ENCODE results near the gene FARS2. TPM values are rescaled to one million over a fixed set of nuclear protein-coding genes. Genes with fewer than 3 reads are reported as not detected.

The FARS2 gene
- total RNA-seq, 2 donors from 2014 or later: 16.2 to 18.3 TPM

DNA sequence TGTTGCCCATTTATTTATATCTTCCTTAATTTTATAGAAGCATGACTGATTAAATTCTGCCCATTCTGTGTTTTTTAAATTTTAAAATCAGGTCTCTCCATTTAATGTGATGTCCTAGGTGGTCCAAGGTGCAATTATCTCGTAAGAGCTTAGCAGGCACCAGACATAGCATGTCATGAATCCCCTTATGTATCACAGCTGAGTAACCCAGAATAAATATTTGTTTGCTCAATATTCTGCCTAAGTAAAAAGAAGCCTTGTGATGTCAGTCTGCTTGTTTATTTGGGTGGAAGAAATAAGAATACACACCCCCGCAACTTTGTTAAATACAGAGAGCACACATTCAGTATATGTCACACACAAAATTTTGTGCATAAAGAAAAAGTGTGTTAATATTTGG is 211.3 kb downstream of the FARS2 start:
- no peak overlapping the region for H3K4me3 Mint-ChIP-seq
- no peak for DNase-seq
- no peaks in the 10 kb centered on the region for H3K27me3 Mint-ChIP-seq (ENCODE audit: insufficient read depth)
- Histone ChIP-seq H3K4me1 (ENCODE audit: control insufficient read depth, insufficient read depth, low read length) (no peaks in the 10 kb centered on the region), H3K36me3 (ENCODE audit: control insufficient read depth, insufficient read depth, low read length) (no peaks in the 10 kb centered on the region), H3K9me3 (ENCODE audit: control insufficient read depth, low read length) (no peaks in the 10 kb centered on the region), H3K4me3 (ENCODE audit: low read length) (no peak overlapping the region), H3K27ac (ENCODE audit: low read depth, low read length) (peak overlapping the region; percentile 89), H3K9ac (ENCODE audit: extremely low read depth, low read length, poor library complexity, severe bottlenecking) (no peak overlapping the region), H3K27me3 (ENCODE audit: control insufficient read depth, insufficient read depth, low read length, poor library complexity, severe bottlenecking) (no peaks in the 10 kb centered on the region)
- no peaks in the 10 kb centered on the region for H3K9me3 Mint-ChIP-seq
- no peak overlapping the region for H3K27ac Mint-ChIP-seq
- H3K4me1 Mint-ChIP-seq: peaks cover 20% of the 10 kb centered on the region
- TF ChIP-seq, protein P1, sequence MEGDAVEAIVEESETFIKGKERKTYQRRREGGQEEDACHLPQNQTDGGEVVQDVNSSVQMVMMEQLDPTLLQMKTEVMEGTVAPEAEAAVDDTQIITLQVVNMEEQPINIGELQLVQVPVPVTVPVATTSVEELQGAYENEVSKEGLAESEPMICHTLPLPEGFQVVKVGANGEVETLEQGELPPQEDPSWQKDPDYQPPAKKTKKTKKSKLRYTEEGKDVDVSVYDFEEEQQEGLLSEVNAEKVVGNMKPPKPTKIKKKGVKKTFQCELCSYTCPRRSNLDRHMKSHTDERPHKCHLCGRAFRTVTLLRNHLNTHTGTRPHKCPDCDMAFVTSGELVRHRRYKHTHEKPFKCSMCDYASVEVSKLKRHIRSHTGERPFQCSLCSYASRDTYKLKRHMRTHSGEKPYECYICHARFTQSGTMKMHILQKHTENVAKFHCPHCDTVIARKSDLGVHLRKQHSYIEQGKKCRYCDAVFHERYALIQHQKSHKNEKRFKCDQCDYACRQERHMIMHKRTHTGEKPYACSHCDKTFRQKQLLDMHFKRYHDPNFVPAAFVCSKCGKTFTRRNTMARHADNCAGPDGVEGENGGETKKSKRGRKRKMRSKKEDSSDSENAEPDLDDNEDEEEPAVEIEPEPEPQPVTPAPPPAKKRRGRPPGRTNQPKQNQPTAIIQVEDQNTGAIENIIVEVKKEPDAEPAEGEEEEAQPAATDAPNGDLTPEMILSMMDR (conservative IDR thresholded peaks at IDR 0.05): no peak
- H3K36me3 Mint-ChIP-seq (ENCODE audit: low read depth): no peaks in the 10 kb centered on the region
- whole genome bisulfite sequencing, 2 experiments (ENCODE audit: insufficient coverage in 1 of 2, insufficient read length in 1 of 2): 64 to 76% methylated on average over 1 of the region's 2 CpGs

DNA sequence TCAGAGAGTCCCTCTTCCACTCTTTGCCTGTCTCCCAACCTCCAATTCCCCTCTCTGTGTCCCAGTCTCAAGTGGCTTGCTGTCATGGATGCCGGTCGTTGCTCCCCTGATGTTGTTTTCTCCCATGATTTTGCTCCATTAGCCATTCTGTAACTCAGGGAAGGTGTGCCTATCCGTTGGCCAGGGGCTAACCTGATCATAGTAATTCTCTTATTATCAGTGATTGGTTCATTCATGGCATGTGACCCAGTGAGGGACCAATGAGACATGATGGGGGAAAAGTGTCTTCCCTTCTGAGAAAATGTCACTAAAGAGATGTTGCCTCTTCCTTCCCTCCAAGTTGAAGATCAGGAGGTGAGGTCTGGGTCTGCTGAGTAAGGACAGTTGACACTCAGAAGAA is 214.5 kb downstream of the FARS2 start:
- 96% methylated on average over 3 of the region's 3 CpGs; no CpG with 5 or more reads in 1 of the 2 experiments for WGBS, 2 experiments (ENCODE audit: insufficient coverage in 1 of 2, insufficient read length in 1 of 2)
- Mint-ChIP-seq H3K27me3 (ENCODE audit: insufficient read depth) (no peaks in the 10 kb centered on the region), H3K4me3 (no peak overlapping the region), H3K27ac (no peak overlapping the region), H3K36me3 (ENCODE audit: low read depth) (no peaks in the 10 kb centered on the region), H3K4me1 (peaks cover 10% of the 10 kb centered on the region), H3K9me3 (no peaks in the 10 kb centered on the region)
- DNase-seq: no peak
- Histone ChIP-seq H3K9ac (ENCODE audit: extremely low read depth, low read length, poor library complexity, severe bottlenecking) (no peak overlapping the region), H3K4me1 (ENCODE audit: control insufficient read depth, insufficient read depth, low read length) (no peaks in the 10 kb centered on the region), H3K36me3 (ENCODE audit: control insufficient read depth, insufficient read depth, low read length) (no peaks in the 10 kb centered on the region), H3K9me3 (ENCODE audit: control insufficient read depth, low read length) (no peaks in the 10 kb centered on the region), H3K4me3 (ENCODE audit: low read length) (no peak overlapping the region), H3K27me3 (ENCODE audit: control insufficient read depth, insufficient read depth, low read length, poor library complexity, severe bottlenecking) (no peaks in the 10 kb centered on the region), H3K27ac (ENCODE audit: low read depth, low read length) (no peak overlapping the region)
- TF ChIP-seq, protein P1 (conservative IDR thresholded peaks at IDR 0.05): no peak

DNA sequence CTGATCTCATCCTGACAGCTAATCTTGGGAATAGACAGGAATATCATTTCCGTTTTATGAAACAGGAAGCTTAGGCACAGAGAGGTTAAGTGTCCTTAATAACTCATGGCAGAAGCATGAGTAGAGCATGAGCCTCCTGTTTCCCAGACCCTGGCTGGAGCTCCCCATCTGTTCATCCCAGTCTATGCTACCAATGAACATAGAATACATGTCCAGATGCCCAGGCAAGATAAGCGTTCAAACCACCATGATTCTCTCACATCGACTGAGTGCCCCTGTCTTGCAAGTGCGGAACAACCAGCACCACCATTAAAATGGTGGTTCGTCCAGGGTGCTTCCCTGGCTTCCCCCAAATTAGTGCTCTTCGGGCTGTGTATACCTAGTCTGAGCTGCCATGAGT is 217.1 kb downstream of the FARS2 start:
- WGBS, 2 experiments (ENCODE audit: insufficient coverage in 1 of 2, insufficient read length in 1 of 2): 91% methylated on average over 6 of the region's 6 CpGs
- TF ChIP-seq, protein P1 (conservative IDR thresholded peaks at IDR 0.05): no peak
- no peak overlapping the region for H3K4me3 ChIP-seq (ENCODE audit: low read length)
- H3K27me3 ChIP-seq (ENCODE audit: control insufficient read depth, insufficient read depth, low read length, poor library complexity, severe bottlenecking): no peaks in the 10 kb centered on the region
- H3K9me3 ChIP-seq (ENCODE audit: control insufficient read depth, low read length): no peaks in the 10 kb centered on the region
- Mint-ChIP-seq H3K27ac (no peak overlapping the region), H3K9me3 (no peaks in the 10 kb centered on the region), H3K4me3 (no peak overlapping the region), H3K4me1 (peaks cover 20% of the 10 kb centered on the region), H3K27me3 (ENCODE audit: insufficient read depth) (no peaks in the 10 kb centered on the region), H3K36me3 (ENCODE audit: low read depth) (no peaks in the 10 kb centered on the region)
- no peak overlapping the region for H3K27ac ChIP-seq (ENCODE audit: low read depth, low read length)
- peak; percentile 22 for DNase-seq
- H3K4me1 ChIP-seq (ENCODE audit: control insufficient read depth, insufficient read depth, low read length): no peaks in the 10 kb centered on the region
- no peak overlapping the region for H3K9ac ChIP-seq (ENCODE audit: extremely low read depth, low read length, poor library complexity, severe bottlenecking)
- H3K36me3 ChIP-seq (ENCODE audit: control insufficient read depth, insufficient read depth, low read length): no peaks in the 10 kb centered on the region
